Stimulated activated naive CD4-positive, alpha-beta T cell (primary cell): ENCODE measurements around the gene CHST4.
"Not testable (repeated sequence)": the region's sequence is repeated elsewhere in the genome, so short reads cannot be mapped to it uniquely, and the experiment has no call there.

Source experiments
- DNase-seq, 6 experiments: peaks; one replicate each; lab custom pipeline; 2025; lab: John Stamatoyannopoulos, UW

The CHST4 gene

DNA sequence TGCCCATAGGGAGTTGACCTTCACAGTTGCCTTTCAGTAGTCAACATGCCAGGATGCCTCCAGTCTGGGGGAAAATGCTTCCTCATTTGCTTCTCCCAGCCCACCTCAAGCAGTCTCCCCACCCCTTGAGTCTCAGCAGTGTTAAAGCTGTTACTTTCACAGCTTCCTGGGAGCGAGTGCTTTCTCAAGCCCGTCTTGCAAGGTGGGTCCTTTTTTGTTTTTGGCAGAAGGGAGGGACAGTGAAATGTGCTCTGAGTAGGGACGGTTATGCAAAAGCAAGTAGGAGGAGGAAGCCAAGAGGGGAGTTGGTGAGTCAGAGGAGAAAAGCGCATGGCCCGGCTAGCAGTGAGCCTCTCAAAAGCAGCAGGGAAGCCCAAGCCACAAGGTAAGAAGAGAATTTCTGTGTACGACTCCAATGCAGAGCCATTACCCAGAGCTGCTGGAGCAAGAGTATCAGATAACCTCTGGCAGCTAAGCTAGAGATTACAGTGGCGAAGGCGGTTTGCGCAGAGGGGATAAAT is at the start of gene CHST4:
Gene CHST4 (plus strand): TSS at position 316 of the 521 bp plus-strand sequence. CDS start 10,252 bp downstream, outside the sequence.
- peak in 1 of 6 experiments; percentile 1 for DNase-seq

DNA sequence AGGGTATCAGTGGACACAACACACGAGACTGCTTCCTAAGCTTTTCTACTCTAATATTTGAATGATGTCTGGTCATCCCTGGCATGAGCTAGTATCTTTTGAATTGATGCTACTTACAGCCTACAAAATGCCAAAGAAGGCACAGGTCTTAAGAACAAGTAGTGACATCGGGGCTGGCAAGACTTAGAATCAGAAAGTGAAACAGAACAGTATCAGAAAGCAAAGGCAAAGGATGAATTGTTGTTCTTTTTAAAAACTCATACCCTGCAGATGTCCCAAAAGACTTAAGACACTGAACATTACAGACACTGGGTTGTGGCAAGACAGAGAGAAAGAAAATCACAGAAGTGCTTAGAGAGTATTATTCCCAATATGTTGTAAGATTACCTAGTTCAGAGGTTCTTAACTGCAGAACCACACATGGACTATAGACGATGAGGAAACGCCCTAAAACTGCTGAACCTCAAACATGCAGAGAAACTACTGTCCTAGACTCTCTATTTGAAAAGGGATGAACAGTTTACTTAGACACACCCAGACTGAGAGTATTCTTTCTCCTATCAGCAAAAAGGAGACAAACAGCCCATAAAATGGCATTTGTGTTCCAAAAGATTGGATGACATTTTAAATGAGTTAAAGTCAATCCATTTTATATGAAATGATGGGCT is 49.6 kb upstream of the CHST4 start:
- DNase-seq, result no peak

DNA sequence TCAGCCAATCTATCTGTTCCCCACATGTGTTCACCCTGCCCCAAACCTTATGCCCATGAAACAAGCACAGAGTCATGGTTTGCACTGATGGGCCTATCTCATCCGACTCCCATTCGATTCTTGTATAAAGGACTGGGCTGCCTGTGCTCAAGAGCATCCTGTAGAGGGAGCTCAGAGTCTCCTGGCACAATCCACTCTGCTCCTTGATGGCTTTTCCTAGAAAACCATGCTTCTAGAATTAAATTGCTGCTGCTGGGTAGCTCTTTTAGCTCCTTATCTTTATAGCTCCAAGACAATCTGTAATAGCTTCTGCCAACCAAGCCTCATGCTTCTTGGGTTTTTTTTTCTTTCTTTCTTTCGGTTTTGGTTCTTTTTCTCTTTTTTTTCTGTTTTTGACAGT is 46.8 kb upstream of the CHST4 start:
- no peak for DNase-seq

DNA sequence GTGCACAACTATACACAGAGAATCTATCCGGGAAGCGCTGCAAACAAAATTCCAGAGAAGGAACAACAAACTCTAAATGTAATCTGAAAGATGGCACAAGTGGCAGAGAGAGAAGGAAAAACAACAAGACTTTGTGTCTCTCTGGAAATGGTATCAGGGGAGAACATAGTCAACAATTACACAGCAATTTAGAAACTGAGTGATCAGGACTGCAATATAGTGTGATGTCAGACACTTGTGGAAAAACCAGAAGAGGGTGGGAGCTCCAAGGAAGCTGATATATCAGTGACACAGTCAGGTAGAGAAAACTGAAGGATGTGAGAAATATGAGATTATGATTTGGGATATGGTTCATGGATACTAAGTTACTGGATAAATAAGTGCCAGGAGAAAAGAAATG is 45.3 kb upstream of the CHST4 start:
- no peak for DNase-seq

DNA sequence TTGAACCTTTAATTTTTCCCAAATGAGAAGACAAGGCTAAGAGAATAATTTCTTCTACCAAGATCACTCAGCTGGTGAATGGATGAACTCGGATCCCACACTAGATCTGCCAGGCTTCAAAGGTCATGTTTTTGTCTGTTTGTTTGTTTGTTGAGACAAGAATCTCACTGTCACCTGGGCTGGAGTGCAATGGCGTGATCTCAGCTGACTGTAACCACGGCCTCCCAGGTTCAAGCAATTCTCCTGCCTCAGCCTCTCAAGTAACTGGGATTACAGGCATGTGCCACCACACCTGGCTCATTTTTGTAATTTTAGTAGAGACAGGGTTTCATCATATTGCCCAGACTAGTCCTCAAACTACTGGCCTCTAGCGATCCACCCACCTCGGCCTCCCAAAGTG is 43.7 kb upstream of the CHST4 start:
- DNase-seq, result no peak

DNA sequence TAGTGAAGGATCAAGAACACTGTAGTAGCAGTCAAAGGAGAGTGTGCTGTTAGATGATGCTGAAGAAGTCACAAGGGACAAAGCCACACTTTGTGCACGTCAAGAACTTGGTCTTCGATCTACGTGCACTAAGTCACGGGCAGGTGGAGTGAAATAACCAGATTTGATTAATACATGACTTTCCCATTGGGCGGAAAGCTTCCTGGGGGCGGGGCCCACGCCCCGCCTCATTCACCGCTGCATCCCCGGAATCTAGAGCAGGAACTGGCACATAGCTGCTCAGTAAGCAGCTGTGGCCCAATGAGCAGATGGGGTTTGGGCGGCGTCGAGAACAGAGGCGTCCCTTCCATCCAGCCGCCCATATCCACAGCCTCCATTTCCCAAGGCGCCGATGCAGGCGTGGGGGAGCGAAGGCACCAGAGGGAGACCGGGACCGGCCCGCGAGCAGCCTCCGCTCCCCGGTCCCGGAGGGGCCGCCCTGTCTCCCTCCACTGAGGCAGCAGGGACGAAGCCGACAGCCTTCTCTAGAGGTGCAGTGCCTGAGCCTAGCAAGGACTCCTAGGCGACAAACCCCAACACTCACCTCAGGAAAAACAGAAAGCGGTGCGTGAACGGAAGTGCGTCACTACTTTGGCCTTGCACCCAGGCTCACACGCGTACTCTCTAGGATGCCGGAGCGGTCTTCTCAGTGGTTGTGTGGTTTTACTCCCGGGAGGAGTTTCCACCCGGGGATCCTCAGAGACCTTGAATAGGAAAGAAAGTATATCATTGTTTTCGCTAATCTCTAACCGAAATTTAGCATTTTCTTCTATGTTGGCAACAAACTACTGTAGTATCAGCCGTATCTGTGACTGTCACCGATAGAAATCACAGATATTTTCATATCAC is 42.0 kb upstream of the CHST4 start:
- DNase-seq, result peak; percentile 73 to 91 (median 83)

DNA sequence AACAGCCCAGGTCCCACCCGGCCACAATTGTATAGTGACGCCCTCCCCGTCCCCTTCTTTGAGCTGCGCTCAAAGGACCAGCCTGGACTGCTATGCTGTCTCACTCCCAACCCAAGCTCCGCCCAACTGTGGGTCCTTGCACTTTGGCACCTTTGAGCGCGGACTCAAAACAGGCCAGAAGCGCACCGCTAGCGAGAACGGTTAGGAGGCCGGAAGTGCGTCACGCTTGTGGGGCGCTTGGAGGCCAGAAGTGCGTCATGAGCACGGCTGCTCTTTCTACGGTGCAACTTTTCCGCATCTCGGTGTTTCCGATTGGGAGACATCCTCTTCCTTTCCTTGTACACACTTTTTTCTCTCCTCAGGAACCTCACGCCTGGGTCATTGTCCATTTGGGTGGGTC is 37.1 kb upstream of the CHST4 start, which contains the start of gene ZNF19:
Gene ZNF19 (minus strand): TSS at position 203 of the 400 bp plus-strand sequence. CDS start 7,210 bp downstream, outside the sequence.
- no peak for DNase-seq

DNA sequence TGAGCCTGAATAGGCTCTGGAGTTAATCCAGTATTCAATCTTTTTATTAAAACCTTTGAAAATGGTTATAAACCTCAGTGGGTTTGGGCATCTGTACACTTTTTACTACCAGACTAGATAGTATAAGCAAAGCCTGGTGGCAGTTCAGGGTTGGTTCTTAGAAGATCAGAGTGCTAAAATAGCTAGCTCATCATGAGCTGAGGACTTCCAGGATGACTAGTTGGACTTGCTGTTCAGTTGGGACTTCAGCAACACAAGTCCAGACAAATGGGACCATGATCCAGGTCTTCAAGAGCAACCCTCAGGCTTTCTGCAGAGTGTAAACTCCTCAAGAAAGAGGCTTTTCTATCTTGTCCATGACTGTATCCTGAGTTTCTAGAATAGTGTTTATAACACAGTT is 35.9 kb upstream of the CHST4 start:
- DNase-seq, result no peak

DNA sequence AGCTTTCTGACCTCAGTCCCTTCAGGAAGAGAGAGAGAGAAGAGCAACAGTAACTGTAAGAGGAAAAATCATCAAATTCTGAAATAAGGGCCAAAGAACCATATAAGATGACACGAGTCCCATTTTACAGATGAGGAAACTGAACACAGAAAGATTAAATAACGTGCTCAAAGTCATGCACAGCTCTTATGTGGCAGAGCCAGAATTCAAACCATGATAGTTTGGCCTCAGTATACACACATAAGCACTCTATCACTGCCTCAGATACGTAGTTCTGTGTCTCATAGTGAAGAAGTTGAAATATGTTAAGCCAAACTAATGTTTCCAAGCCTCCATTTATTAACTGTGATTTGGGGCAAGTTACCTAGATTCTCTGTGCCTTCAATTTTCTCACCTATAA is 35.2 kb upstream of the CHST4 start:
- no peak for DNase-seq

DNA sequence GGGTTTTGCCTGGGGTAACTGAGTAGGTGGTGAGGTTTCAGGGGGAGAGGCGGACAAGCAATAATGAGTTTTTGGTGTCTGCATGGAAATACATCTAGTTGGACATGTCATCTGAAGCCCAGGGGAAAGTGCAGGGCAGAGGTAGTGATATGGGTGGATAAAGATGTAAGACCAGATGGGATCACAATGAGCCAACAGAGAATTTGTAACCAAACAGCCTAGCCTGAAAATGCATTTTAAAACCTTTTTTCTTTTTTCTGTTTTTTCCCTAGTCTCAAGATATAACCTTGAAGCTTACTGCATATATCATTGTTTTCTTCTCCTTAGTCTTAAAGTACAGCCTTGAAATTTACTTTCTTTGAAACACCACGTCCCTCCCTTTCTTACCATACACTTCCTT is 33.4 kb upstream of the CHST4 start:
- no peak for DNase-seq

DNA sequence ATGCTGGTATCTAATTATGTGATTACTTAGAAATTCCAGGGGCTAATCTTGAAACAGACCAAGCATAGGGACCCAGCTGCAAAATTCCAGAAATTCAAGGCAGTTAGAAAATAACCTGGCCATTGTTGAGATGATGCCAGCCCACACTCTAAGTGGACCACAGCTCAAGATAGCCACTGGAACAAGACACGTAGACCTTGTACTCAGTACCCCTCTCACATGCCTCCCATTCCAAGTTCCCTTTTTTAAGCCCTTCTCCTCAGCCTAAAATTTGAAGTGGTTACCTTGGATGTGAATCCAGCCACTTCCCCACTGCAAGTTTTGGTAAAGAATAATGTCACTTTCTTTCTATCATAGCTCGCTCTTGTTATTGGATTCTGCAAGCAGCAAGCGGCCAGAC is 33.0 kb upstream of the CHST4 start:
- DNase-seq, result no peak

DNA sequence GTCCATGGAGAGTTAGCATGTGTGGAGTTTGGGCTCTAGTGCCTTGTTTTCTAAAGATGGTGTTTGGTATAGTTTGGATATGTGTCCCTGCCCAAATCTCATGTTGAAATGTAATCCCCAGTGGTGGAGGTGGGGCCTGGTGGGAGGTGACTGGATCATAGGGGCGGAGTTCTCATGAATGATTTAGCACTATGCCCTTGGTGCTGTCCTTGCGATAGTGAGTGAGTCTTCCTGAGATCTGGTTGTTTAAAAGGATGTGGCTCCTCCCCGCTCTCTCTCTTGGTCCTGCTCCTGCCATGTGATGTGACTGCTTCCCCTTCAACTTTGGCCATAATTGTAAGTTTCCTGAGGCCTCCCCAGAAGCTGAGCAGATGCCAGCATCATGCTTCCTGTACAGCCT is 28.2 kb upstream of the CHST4 start:
- DNase-seq, result no peak

DNA sequence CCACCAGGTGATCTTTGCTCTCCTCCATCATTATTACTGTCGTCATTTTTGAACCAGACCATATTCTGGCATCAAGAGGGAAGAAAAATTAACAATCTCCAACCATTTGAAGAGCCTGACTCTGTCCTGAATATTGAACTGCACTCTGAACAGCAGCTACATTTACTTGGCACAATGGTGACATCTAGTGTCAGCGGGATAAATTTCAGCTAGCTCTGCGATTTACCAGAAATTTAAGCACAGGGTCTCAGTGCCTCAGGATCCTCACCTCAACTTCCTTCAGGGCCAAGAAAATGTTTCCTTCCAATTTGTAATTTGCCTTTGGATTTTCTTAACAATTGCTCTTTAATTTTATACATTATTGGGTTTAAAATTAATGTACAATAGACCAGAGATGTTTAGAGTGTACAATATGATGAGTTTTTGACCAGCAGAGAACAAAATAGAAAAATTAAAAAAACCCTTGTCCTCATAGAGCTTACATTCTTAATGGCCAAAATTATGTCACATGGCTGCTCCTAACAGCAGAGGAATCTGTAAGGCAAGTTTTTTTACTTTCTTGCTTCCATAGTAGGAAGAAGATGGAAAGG is 26.4 kb upstream of the CHST4 start:
- DNase-seq, result peak; percentile 2 to 56 (median 40)

DNA sequence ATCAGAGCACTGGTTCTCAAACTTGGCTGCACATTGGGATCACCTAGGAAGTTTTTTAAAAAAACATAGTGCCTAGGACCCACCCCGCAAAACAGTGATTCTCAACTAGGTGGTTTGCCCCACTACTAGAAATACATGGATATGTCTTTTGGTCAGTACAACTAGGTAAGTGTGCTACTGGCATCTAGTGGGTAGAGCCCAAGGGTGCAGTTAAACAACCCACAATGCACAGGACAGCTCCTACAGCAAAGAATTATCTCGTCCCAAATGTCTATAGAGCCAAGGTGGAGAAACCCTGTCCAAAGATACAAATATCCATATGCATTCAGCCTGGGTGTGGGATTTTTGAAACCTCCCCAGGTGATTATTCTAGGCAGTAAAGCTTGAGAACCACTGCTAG is 25.3 kb upstream of the CHST4 start:
- no peak for DNase-seq

DNA sequence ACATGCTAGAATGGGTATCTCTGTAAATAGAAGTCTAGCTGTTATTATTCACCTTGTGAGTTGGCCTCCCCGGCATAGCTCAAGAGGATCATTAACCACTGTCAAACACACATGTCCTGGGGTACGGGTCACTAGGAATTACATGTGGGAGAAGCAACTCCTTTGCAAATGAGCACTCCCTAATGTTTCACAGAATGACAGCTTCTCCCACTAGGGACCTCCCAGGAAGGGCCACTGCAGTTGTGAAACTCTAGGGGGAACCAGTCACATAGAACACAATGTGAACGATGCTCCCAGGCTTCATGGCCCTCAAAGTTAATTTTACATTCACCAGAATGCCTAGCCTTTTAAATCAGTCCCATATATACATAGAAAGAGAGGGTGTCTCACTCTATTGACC is 24.7 kb upstream of the CHST4 start:
- DNase-seq, result no peak

DNA sequence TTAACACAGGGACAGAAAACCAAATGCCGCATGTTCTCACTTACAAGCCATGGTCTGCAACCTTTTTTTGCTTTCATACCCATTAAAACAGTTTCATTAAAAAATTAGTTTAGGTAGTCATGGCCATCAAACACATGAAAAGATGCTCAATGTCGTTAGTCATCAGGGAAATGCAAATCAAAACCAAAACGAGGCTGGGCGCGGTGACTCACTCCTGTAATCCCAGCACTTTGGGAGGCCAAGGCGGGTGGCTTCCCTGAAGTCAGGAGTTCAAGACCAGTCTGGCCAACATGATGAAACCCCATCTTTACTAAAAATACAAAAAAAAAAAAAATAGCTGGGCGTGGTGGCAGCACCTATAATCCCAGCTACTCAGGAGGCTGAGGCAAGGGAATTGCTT is 22.2 kb upstream of the CHST4 start:
- not testable (repeated sequence) for DNase-seq

DNA sequence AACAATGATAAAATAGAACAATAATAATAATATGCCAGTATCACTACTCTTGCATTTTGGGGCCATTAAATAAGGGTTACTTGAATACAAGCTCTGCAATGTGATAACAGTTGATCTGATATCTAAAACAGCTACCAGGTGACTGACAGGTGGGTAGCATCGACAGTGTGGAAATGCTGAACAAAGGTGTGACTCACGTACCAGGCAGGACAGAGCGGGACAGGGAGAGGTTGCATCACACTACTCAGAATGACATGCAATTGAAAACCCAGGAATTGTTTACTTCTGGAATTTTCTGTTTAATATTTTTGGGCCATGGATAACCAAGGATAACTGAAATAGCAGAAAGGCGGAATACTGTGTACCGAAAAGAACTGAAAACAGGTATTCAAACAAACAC is 21.3 kb upstream of the CHST4 start:
- DNase-seq, result no peak

DNA sequence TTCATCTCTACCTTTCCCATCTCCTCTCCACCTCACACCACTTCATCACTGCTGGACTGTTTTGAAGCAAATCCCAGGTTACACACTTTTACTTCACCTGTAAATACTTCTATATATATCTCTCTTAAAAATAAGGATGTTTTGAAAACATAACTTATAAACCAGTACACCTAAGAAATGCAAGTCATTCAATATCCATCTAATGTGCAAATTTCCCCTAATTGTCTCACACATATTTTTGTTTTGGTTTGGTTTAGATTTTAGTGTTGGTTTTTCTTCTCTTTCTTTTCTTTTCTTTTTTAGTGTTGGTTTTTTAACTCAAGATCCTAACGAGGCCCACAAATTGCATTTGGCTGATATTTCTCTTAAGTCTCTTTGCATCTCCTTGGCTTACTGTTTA is 19.2 kb upstream of the CHST4 start:
- no peak for DNase-seq

DNA sequence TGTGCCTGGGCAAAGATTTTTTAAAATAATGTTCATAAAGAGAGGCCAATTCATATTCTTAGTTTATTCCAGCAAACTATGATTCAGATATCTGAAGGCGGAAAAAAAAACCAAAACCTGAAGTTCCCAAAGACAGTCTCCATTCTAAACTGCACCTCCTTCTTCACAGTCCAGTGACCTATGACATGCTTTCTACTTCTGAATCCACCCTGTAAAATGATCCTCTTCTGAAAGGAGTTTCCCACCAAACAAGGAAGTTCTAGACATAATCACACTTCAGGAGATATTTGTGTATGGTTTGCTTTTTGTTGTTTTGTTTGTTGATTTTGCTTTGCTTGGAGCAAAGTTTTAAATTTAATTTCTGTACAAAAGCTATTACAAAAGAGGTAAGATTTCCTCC is 12.9 kb upstream of the CHST4 start:
- no peak for DNase-seq

DNA sequence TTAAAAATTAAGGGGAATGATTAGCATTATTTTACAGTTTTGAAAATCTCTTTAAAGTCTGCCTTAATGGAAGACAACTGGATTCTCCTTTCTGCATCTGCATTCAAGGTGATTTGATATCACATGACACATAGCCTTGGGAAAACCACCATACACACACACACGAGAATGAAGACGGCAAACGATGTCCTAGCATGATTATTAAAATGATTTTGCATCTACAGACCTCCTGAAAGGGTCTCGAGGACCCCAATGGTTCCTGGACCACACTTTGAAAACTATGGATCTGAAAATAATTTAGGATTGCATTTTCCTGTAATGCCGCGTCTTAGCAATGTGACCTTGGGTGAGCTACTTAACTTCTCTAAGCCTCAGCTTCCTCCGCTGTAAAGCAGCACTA is 11.8 kb upstream of the CHST4 start:
- DNase-seq, result no peak

DNA sequence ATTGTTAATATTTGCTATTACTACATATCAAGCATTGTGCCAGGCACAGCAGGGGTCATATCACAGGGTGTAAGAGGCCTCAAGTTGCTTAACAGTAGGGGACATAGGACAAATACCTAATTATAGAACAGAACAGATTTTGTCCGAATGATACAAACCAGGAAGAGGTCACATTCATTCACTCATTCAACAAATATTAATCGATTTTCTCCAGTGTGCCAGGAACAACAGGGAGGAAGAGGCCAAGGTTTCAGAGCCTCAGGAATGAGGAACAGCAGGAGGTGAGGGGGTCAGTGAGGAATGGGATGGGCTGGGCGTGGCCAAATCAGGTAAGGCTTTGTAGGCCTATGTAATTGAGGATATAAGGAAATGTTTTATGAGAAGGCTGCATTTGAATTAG is 11.2 kb upstream of the CHST4 start:
- DNase-seq, result no peak

DNA sequence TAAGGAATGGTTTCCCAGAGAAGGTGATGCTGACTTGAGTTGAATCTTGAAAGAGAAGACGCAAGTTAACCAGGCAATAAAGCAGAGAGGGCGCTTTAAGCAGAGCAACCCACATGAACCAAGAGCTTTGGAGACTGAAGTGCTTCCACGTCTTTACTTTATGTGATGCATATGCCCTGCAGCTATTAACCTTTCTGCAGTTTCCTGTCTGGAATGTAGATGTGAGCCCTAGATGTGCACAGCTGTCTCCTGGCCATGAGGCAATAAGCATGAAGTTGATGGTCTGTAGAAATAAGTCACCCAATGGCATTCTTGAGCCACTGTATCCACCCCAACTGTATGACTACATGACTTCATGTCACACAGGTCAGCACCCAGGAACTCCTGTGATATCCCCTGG is 5.7 kb upstream of the CHST4 start:
- DNase-seq, result no peak
